Measurements from ENCODE around the gene DSCAM.
"Not testable (repeated sequence)": the region's sequence is repeated elsewhere in the genome, so short reads cannot be mapped to it uniquely, and the experiment has no call there.

The DSCAM gene

GRCh38 chr21:40066221-40066620, 780.7 kb downstream of the DSCAM start:
- no peak for DNase-seq

- peak; percentile 24 for DNase-seq
Measured at GRCh38 chr21:40060083-40060677, 786.8 kb downstream of the DSCAM start.

GRCh38 chr21:40057331-40057730, 789.6 kb downstream of the DSCAM start:
- peak; percentile 5 for DNase-seq

GRCh38 chr21:40056031-40056430, 790.9 kb downstream of the DSCAM start:
- no peak for DNase-seq

- DNase-seq: peak; percentile 85
Measured at GRCh38 chr21:40054403-40054802, 792.6 kb downstream of the DSCAM start.

GRCh38 chr21:40053007-40053406, 794.0 kb downstream of the DSCAM start:
- no peak for DNase-seq

- no peak for DNase-seq
Measured at GRCh38 chr21:40052276-40052675, 794.7 kb downstream of the DSCAM start.

- peak; percentile 10 for DNase-seq
Measured at GRCh38 chr21:40051801-40052200, 795.2 kb downstream of the DSCAM start.

GRCh38 chr21:40049931-40050290, 797.0 kb downstream of the DSCAM start:
- DNase-seq: peak; percentile 40

- peak; percentile 72 for DNase-seq
Measured at GRCh38 chr21:40049031-40049930, 797.7 kb downstream of the DSCAM start.

- DNase-seq: no peak
Measured at GRCh38 chr21:40047993-40048730, 798.8 kb downstream of the DSCAM start.

GRCh38 chr21:40047211-40047610, 799.7 kb downstream of the DSCAM start:
- no peak for DNase-seq

GRCh38 chr21:40043866-40044265, 803.1 kb downstream of the DSCAM start:
- no peak for DNase-seq

GRCh38 chr21:40043423-40043822, 803.5 kb downstream of the DSCAM start:
- DNase-seq: peak; percentile 32

- DNase-seq: no peak
Measured at GRCh38 chr21:40041446-40041845, 805.5 kb downstream of the DSCAM start.

GRCh38 chr21:40033156-40033782, 813.7 kb downstream of the DSCAM start:
- DNase-seq: not testable (repeated sequence)

GRCh38 chr21:40029888-40030287, 817.1 kb downstream of the DSCAM start:
- DNase-seq: no peak

- not testable (repeated sequence) for DNase-seq
Measured at GRCh38 chr21:40028393-40028792, 818.6 kb downstream of the DSCAM start.

GRCh38 chr21:40021558-40022351, 825.2 kb downstream of the DSCAM start:
- DNase-seq: no peak

- DNase-seq: no peak
Measured at GRCh38 chr21:40020651-40021050, 826.3 kb downstream of the DSCAM start.

- peak; percentile 55 for DNase-seq
Measured at GRCh38 chr21:40018871-40019475, 828.0 kb downstream of the DSCAM start.

GRCh38 chr21:40016667-40017066, 830.3 kb downstream of the DSCAM start:
- no peak for DNase-seq

Data from NCI-H1436 (cell line).